Osteoblast (primary cell): ENCODE measurements around the gene PTPRD. TPM values are rescaled to one million over a fixed set of nuclear protein-coding genes. Genes with fewer than 3 reads are reported as not detected.
"Not testable (repeated sequence)": the region's sequence is repeated elsewhere in the genome, so short reads cannot be mapped to it uniquely, and the experiment has no call there.

Experiments
- DNase-seq: peaks from one replicate; pipeline ENCODE4 v3.0.0; 2011; ENCODE audit warnings: low spot score, mixed read lengths; ENCODE audit not compliant: insufficient read length; ENCODE audit errors: missing footprints
- H2AFZ ChIP-seq: 2 replicates; pipeline ENCODE4 v1.6.0; 2011; ENCODE audit warnings: mild to moderate bottlenecking, low read length
- H3K27ac ChIP-seq: 2 replicates; pipeline ENCODE4 v1.5.1; 2011; ENCODE audit warnings: mild to moderate bottlenecking, low read depth, low read length, moderate library complexity
- H3K27me3 ChIP-seq: 2 replicates; pipeline ENCODE4 v1.6.0; 2012; ENCODE audit warnings: mild to moderate bottlenecking, control low read depth, inconsistent platforms, low read length, moderate library complexity; ENCODE audit not compliant: insufficient read depth
- H3K36me3 ChIP-seq: 2 replicates; pipeline ENCODE4 v1.5.1; 2011; ENCODE audit warnings: mild to moderate bottlenecking, low read length, control low read depth, moderate library complexity; ENCODE audit not compliant: insufficient read depth
- H3K4me1 ChIP-seq: 2 replicates; pipeline ENCODE4 v1.5.1; 2011; ENCODE audit warnings: mild to moderate bottlenecking, low read length, control low read depth, moderate library complexity; ENCODE audit not compliant: insufficient read depth
- H3K4me2 ChIP-seq: 2 replicates; pipeline ENCODE4 v1.6.0; 2011; ENCODE audit warnings: mild to moderate bottlenecking, low read length; ENCODE audit not compliant: insufficient read depth
- H3K4me3 ChIP-seq: fragments of 200-600 bp; sonication (generic); 3 replicates; pipeline ENCODE4 v1.5.1; 2012; ENCODE audit warnings: mild to moderate bottlenecking, low read length, inconsistent platforms; ENCODE audit not compliant: insufficient read depth
- H3K79me2 ChIP-seq: 2 replicates; pipeline ENCODE4 v1.6.0; 2012; ENCODE audit warnings: mild to moderate bottlenecking, low read length, control low read depth, inconsistent platforms; ENCODE audit not compliant: insufficient read depth
- H3K9me3 ChIP-seq: 2 replicates; pipeline ENCODE4 v1.5.1; 2011; ENCODE audit warnings: low read depth, low read length, control low read depth
- H4K20me1 ChIP-seq: 2 replicates; pipeline ENCODE4 v1.6.0; 2012; ENCODE audit warnings: mild to moderate bottlenecking, low read length, control low read depth; ENCODE audit not compliant: insufficient read depth
- CTCF ChIP-seq: IDR thresholded peaks from 2 replicates; pipeline ENCODE4 v1.5.1; 2011; ENCODE audit warnings: mild to moderate bottlenecking, low read depth, low read length, moderate library complexity; ENCODE audit errors: extremely low read depth
- total RNA-seq: library from RNA; depleted of rRNA; stranded (reverse); fragments of >200 nt; gene quantifications from 2 replicates; pipeline ENCODE4 v1.2.3, GENCODE V29; 2012

PTPRD gene
- total RNA-seq, 1 donor, result 23.9 TPM

- no peak for DNase-seq
- Histone ChIP-seq H4K20me1 (no peaks in the 10 kb centered on the region), H3K4me3 (no peak overlapping the region), H3K9me3 (no peaks in the 10 kb centered on the region), H3K4me1 (no peaks in the 10 kb centered on the region), H3K27me3 (no peaks in the 10 kb centered on the region), H3K27ac (no peak overlapping the region), H3K36me3 (no peaks in the 10 kb centered on the region), H3K79me2 (no peaks in the 10 kb centered on the region), H2AFZ (no peak overlapping the region), H3K4me2 (no peak overlapping the region)
- TF ChIP-seq CTCF, result no peak
Observed at GRCh38 chr9:9437641-9438040, 1175.2 kb downstream of the PTPRD start.

- not testable (repeated sequence) for H3K4me1 ChIP-seq, H3K27me3 ChIP-seq, H3K36me3 ChIP-seq, DNase-seq, H3K4me2 ChIP-seq, H3K4me3 ChIP-seq, H4K20me1 ChIP-seq, H3K27ac ChIP-seq, H2AFZ ChIP-seq, H3K79me2 ChIP-seq, H3K9me3 ChIP-seq
Observed at GRCh38 chr9:9426454-9426853, 1186.3 kb downstream of the PTPRD start.

- Histone ChIP-seq H3K79me2 (no peaks in the 10 kb centered on the region), H3K27me3 (no peaks in the 10 kb centered on the region), H3K36me3 (no peaks in the 10 kb centered on the region), H4K20me1 (no peaks in the 10 kb centered on the region), H3K4me2 (no peak overlapping the region), H2AFZ (no peak overlapping the region), H3K4me3 (no peak overlapping the region), H3K9me3 (no peaks in the 10 kb centered on the region), H3K27ac (no peak overlapping the region), H3K4me1 (no peaks in the 10 kb centered on the region)
- DNase-seq, result no peak
- no peak for TF ChIP-seq CTCF
Observed at GRCh38 chr9:9412241-9412640, 1200.6 kb downstream of the PTPRD start.

GRCh38 chr9:9410736-9411135 is 1202.1 kb downstream of the PTPRD start:
- no peak overlapping the region for H2AFZ ChIP-seq
- H3K36me3 ChIP-seq, result no peaks in the 10 kb centered on the region
- H3K4me1 ChIP-seq, result no peaks in the 10 kb centered on the region
- DNase-seq, result no peak
- H3K9me3 ChIP-seq, result no peaks in the 10 kb centered on the region
- no peak overlapping the region for H3K4me2 ChIP-seq
- TF ChIP-seq CTCF, result no peak
- H3K27me3 ChIP-seq, result no peaks in the 10 kb centered on the region
- no peak overlapping the region for H3K4me3 ChIP-seq
- H4K20me1 ChIP-seq, result no peaks in the 10 kb centered on the region
- no peak overlapping the region for H3K27ac ChIP-seq
- no peaks in the 10 kb centered on the region for H3K79me2 ChIP-seq
